Retinal pigment epithelial cell (primary cell): Measurements from ENCODE around the gene ST3GAL3.

Source experiments
- DNase-seq: peaks from one replicate; pipeline ENCODE4 v3.0.0-alpha.2; 2010; ENCODE audit warnings: low read depth
- H3K4me3 ChIP-seq: 2 replicates; pipeline ENCODE4 v1.5.1; 2011; ENCODE audit warnings: mild to moderate bottlenecking, low read length, control low read depth, moderate library complexity
- CTCF ChIP-seq: conservative IDR thresholded peaks from 2 replicates; pipeline ENCODE4 v1.5.1; 2011; ENCODE audit warnings: low read depth, low read length, control low read depth, inconsistent platforms

The ST3GAL3 gene

GRCh38 chr1:43766818-43767525 lies 59.6 kb downstream of the ST3GAL3 start:
- TF ChIP-seq CTCF = no peak
- no peak for DNase-seq
- no peak overlapping the region for H3K4me3 ChIP-seq

- no peak for TF ChIP-seq CTCF
- no peak for DNase-seq
- no peak overlapping the region for H3K4me3 ChIP-seq
Observed at GRCh38 chr1:43768168-43768567, 60.8 kb downstream of the ST3GAL3 start.

- H3K4me3 ChIP-seq = no peak overlapping the region
- TF ChIP-seq CTCF = no peak
- no peak for DNase-seq
Observed at GRCh38 chr1:43769350-43769908, 62.1 kb downstream of the ST3GAL3 start.

GRCh38 chr1:43770111-43770510 lies 62.8 kb downstream of the ST3GAL3 start:
- H3K4me3 ChIP-seq = no peak overlapping the region
- no peak for DNase-seq
- no peak for TF ChIP-seq CTCF

- no peak for DNase-seq
- TF ChIP-seq CTCF = no peak
- no peak overlapping the region for H3K4me3 ChIP-seq
Observed at GRCh38 chr1:43772978-43773377, 65.6 kb downstream of the ST3GAL3 start.

GRCh38 chr1:43773821-43774220 lies 66.5 kb downstream of the ST3GAL3 start:
- H3K4me3 ChIP-seq = no peak overlapping the region
- DNase-seq = no peak
- no peak for TF ChIP-seq CTCF

GRCh38 chr1:43774359-43774758 lies 67.0 kb downstream of the ST3GAL3 start:
- TF ChIP-seq CTCF = no peak
- DNase-seq = no peak
- H3K4me3 ChIP-seq = no peak overlapping the region
